ENCODE measurements around the gene TF.
"Not testable (repeated sequence)": the region's sequence is repeated elsewhere in the genome, so short reads cannot be mapped to it uniquely, and the experiment has no call there.

TF gene

GRCh38 chr3:133745981-133746711 lies at the start of gene TF:
Gene TF, plus strand, starts transcription at chr3:133746393. Its CDS starts 48 bp downstream, at chr3:133746441.
- no peak for DNase-seq

- DNase-seq = no peak
Measured at GRCh38 chr3:133697960-133698359, 48.2 kb upstream of the TF start.

GRCh38 chr3:133699467-133699866 lies 46.7 kb upstream of the TF start:
- DNase-seq = no peak

- no peak for DNase-seq
Measured at GRCh38 chr3:133699903-133700302, 46.3 kb upstream of the TF start.

- no peak for DNase-seq
Measured at GRCh38 chr3:133700351-133700750, 45.8 kb upstream of the TF start.

GRCh38 chr3:133701435-133702358 lies 44.5 kb upstream of the TF start:
- DNase-seq = no peak

GRCh38 chr3:133703915-133704314 lies 42.3 kb upstream of the TF start:
- no peak for DNase-seq

GRCh38 chr3:133706033-133706432 lies 40.2 kb upstream of the TF start:
- no peak for DNase-seq

- DNase-seq = no peak
Measured at GRCh38 chr3:133709139-133709750, 36.9 kb upstream of the TF start.

- no peak for DNase-seq
Measured at GRCh38 chr3:133711013-133711412, 35.2 kb upstream of the TF start.

GRCh38 chr3:133712017-133712416 lies 34.2 kb upstream of the TF start:
- no peak for DNase-seq

GRCh38 chr3:133713347-133713746 lies 32.8 kb upstream of the TF start:
- DNase-seq = no peak

- DNase-seq = no peak
Measured at GRCh38 chr3:133717424-133717823, 28.8 kb upstream of the TF start.

GRCh38 chr3:133722935-133723334 lies 23.3 kb upstream of the TF start:
- no peak for DNase-seq

- no peak for DNase-seq
Measured at GRCh38 chr3:133730993-133731392, 15.2 kb upstream of the TF start.

GRCh38 chr3:133732231-133732630 lies 14.0 kb upstream of the TF start:
- not testable (repeated sequence) for DNase-seq

- no peak for DNase-seq
Measured at GRCh38 chr3:133733226-133733625, 13.0 kb upstream of the TF start.

GRCh38 chr3:133734305-133734704 lies 11.9 kb upstream of the TF start:
- DNase-seq = no peak

- DNase-seq = no peak
Measured at GRCh38 chr3:133742351-133743091, 3.7 kb upstream of the TF start.

- DNase-seq = no peak
Measured at GRCh38 chr3:133744241-133744640, 2.0 kb upstream of the TF start.

GRCh38 chr3:133745108-133745507 lies 1.1 kb upstream of the TF start:
- no peak for DNase-seq

- no peak for DNase-seq
Measured at GRCh38 chr3:133746712-133747066, 496 bp downstream of the TF start.

- DNase-seq = no peak
Measured at GRCh38 chr3:133747373-133747772, 1.2 kb downstream of the TF start.

Measured in cortex of kidney (tissue), 1 donor.